Fibroblast of pulmonary artery (primary cell): ENCODE results near the gene IL34.

ENCODE experiments used
- DNase-seq: peaks from one replicate; pipeline ENCODE4 v3.0.0-alpha.2; 2010; ENCODE audit warnings: low read depth
- H3K4me3 ChIP-seq: replicated peaks from 2 replicates; pipeline ENCODE4 v1.5.1; 2011; ENCODE audit warnings: low read depth, mild to moderate bottlenecking, control low read depth, low read length, moderate library complexity
- CTCF ChIP-seq: IDR thresholded peaks from 2 replicates; pipeline ENCODE4 v1.5.1; 2011; ENCODE audit warnings: mild to moderate bottlenecking, control low read depth, low read length, inconsistent platforms; ENCODE audit errors: missing control alignments

IL34 gene

GRCh38 chr16:70689035-70689969, 42.9 kb downstream of the IL34 start:
- H3K4me3 ChIP-seq = no peak overlapping the region
- DNase-seq = no peak
- TF ChIP-seq CTCF = no peak

GRCh38 chr16:70689970-70690891, 43.9 kb downstream of the IL34 start:
- no peak overlapping the region for H3K4me3 ChIP-seq
- no peak for TF ChIP-seq CTCF
- DNase-seq = no peak

GRCh38 chr16:70691223-70692129, 45.1 kb downstream of the IL34 start:
- peak; percentile 88 for DNase-seq
- TF ChIP-seq CTCF = no peak
- no peak overlapping the region for H3K4me3 ChIP-seq

- H3K4me3 ChIP-seq = no peak overlapping the region
These were observed 45.9 kb downstream of the IL34 start for GRCh38 chr16:70692130-70692872.

GRCh38 chr16:70692873-70693671, 46.7 kb downstream of the IL34 start:
- no peak for TF ChIP-seq CTCF
- H3K4me3 ChIP-seq = no peak overlapping the region
- DNase-seq = no peak

More at GRCh38 chr16:70692130-70692872, 45.9 kb downstream of the IL34 start:
- no peak for TF ChIP-seq CTCF
- DNase-seq = no peak
